ENCODE results near the gene FN1.

FN1 gene

GRCh38 chr2:215441560-215442400 lies 5.9 kb upstream of the FN1 start:
- DNase-seq = no peak

DNA sequence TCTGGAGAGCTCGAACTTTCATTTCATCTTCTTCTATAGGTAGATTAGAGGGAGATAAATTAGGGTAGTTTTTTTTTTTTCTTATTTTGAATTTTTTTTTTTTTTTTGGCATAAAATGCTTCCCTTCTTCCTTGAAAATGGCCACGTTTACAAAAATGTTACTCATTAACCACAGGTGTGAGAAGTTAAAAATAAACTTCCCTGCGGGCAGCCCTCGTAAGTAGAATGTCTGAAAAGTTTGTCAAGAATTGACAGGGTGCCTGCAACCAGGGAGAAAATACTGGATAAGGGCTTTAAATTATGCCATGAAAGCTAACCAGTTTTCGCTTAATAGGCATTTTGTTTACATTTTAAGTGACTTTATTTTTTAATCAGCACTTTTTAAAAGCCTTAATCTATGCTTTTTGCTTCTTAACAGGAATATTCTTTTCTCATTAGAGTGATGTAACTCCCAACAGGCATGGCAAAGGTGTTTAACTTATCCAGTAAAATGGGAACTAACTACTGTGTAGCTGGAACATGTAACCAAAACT lies 4.2 kb upstream of the FN1 start:
- DNase-seq = no peak

DNA sequence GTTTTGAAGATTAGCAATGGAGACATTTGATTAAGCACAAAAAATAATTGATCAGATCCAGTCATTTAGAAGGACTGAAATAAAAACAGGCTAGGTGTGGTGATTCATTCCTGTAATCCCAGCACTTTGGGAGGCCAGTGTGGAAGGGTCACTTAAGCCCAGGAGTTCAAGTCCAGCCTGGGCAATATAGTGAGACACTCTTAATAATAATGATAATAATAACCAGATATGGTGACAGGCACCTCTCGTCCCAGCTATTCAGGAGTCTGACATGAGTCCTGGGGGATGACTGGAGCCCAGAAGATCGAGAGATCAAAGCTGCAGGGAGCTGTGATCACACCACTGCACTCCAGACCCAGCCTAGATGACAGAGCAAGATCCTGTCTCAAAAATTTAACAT lies 3.5 kb upstream of the FN1 start:
- DNase-seq = no peak

DNA sequence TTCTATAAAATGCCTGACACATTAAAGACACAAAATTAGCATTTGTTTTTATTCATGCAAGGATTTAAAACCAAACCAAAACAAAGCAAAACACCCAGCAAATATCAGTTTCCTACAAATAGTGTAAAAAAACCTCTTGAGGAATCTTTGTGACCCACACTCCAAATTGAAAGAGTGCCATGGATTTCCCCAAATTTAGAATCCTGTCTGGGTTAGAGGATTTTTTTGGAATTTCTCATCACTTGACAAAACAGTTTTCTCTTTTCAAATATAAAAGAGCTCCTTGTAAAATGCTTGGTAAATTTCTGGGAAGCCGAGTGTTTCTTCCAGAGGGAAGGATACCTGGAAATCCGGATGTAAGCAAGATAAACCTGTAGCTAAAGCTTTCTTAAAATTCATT lies 1.7 kb upstream of the FN1 start:
- no peak for DNase-seq

GRCh38 chr2:215436705-215437565 lies 1.1 kb upstream of the FN1 start:
- peak in 2 of 6 experiments; percentile 1 to 36 for DNase-seq

DNA sequence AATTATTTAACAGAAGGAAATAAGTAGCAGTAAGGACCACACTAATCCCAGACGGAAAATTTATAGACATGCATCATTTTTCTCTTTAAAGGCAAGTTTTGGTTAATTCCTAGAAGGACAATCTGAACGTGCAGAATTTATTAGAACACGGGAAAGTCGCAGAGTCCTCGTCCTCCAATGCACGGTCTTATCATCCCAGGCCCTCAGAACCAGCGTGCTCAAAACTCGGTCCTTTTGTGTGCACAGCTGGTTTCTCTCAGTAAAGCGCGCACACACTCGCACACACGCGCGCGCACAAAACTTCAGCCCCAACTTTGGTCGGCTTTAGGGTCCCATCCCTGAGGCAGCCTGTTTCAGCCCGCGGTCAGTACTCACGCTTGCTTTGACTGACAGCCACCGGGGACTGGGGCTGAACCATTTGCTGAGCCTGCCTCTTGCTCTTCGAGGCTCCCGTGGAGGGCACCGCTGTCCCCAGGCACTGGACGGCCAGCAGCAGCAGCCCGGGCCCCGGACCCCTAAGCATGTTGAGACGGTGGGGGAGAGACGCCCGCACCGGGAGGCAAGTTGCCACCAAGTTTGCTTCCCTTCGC lies 493 bp downstream of the FN1 start:
- peak in 2 of 6 experiments; percentile 0 to 21 for DNase-seq

GRCh38 chr2:215434447-215435279 lies 1.2 kb downstream of the FN1 start:
- DNase-seq = no peak

DNA sequence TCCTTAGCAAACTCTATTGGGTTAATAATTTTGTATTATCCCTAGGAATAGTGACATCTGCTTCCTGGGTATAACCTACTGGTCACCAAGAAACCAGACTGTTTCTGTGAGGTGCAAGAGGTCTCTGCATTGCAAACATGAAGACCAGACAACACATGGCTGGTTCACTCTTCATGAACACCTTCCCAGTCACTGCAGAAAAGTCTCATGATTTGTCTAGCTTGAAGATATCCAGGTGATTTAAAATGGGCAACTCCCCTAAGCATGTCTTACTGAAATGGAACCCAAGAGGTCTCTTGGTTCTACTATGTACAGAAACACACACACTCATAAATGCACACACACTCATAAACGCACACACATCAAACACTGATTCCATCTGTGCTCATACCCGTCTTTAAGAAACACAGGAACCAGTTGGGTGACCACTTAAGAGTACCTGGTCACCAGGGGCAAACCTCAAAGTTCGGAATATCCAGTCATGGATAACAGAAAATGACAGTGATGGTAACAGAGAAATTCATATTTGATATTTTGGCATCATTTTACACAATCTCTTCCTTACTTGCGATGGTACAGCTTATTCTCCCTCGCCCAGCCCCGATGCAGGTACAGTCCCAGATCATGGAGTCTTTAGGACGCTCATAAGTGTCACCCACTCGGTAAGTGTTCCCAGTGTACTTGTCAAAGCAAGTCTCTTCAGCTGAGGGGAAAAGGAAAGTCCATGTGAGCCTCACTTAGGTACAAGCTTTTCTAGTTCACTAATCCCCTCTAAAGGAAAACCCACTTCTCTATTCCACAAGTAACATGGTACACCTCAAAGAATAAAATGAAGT lies 2.9 kb downstream of the FN1 start:
- no peak for DNase-seq

- no peak for DNase-seq
Measured at GRCh38 chr2:215431778-215432758, 3.8 kb downstream of the FN1 start.

DNA sequence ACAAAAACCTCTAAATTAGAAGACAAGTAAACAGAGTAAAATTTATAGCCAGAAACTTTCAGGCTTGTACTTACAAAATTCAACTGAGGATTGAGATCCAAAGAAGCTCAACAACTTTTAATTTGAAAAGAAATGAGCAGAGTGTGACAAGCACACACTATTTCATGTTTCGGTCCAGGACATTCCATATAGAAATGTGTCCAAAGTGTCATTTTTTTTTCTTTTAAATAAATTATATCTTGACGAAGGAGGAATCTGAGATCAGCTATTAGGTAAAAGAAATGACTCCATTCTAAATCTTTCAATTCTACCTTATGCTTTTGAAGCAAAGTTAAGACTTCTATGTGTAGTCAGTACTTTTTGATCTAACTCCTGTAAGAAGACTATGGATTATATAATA lies 4.6 kb downstream of the FN1 start:
- DNase-seq = no peak

DNA sequence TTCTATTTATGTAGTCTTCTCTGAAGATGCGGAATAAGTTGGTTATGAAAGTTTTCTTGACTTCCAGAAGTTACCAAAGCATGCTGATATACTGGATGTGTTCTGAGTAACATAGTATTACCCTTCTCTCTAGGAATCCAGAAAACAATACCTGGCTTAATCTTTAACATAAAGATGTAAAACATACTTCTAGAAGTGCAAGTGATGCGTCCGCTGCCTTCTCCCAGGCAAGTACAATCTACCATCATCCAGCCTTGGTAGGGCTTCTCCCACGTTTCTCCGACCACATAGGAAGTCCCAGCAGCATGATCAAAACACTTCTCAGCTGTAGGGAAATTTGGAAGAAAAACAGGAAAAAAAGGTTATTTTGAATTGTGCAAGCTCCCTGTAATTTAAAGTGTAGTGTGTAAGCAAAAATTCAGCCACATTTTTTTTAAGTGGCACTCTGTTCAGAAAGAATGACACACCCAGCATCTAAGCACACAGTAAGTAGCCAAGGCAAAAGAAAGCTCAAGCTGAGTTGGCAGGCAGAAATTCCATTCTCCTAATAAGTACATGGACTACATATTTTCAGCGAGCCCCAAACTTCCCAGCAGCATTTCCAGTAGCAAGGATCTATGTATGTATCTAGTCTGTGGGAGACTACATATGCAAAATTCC lies 5.2 kb downstream of the FN1 start:
- no peak for DNase-seq

DNA sequence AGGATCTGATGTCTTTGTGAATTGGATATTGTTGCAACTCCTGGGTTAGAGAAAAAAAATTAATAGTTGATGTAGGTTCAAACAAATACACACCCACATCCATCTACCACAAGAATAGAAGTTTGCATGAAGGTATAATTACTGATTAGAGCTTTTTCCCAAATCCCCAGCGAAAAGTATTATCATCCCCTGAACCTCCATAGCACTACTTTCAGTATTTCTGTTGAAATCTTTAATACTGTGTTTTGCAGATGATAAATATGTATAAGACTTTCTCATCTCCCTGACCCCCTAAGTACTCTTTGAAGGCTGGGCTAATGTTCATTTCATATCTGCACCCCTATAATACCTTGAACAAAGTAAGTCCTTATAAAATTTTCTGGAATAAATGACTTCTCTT lies 6.4 kb downstream of the FN1 start:
- DNase-seq = no peak

DNA sequence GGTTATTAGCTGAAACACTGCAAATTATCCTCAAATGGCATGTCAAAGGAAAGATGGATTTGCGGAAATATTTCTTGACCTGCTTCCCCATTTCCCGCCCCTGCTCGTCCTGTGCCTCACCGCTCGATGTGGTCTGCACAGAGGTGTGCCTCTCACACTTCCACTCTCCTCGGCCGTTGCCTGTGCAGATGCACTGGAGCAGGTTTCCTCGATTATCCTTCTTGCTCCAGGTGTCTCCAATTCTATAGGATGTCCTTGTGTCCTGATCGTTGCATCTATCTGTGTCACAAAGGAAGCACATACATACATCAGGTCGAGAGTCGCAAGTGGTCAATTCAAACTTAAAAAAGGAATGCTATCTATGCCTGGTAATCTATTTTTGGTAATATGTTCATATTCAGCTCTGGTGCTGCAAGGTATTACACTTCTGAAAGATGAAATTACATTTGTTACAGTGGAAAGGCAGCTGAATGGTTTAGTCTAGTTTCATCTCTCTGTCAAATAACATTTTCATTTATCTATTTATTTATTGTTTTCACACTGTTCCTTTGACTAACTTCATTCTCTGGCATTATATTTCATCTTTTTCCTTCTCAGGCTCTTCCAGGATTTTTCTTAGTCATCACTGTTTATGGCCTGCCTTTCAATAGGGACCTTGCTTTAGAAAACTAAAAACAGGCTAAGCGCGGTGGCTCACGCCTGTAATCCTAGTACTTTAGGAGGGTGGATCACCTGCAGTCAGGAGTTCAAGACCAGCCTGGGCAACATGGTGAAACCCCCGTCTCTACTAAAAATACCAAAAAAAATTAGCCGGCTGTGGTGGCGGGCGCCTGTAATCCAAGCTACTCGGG lies 7.6 kb downstream of the FN1 start:
- DNase-seq = no peak

GRCh38 chr2:215427585-215427984 lies 8.3 kb downstream of the FN1 start:
- DNase-seq = no peak

DNA sequence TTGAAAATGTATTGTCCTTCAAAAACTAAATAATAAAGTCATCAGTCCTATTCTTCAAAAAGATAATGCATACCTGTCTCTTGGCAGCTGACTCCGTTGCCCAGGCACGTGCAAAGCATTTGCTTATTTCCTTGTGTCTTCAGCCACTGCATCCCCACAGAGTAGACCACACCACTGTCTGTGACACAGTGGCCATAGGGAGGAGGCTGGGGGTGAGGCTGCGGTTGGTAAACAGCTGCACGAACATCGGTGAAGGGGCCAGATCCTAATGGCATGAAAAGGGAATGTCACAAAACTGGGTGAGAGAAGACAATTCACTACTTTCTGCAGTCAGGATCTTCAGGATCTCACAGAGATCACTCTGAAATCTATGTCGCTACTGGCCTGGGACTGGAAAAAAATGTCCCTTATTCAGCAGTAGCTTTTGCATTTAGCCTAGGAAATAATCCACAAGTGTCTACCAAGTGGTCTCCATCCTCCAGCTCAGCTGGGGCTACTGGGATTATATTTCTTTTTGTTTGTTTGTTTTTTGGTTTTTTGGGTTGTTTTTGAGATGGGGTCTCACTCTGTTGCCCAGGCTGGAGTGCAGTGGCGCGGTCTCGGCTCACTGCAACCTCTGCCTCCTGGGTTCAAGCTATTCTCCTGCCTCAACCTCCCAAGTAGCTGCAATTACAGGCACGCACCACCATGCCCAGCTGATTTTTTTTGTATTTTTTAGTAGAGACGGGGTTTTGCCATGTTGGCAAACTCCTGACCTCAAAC lies 10.7 kb downstream of the FN1 start:
- DNase-seq = no peak

GRCh38 chr2:215423928-215424540 lies 11.8 kb downstream of the FN1 start:
- no peak for DNase-seq

GRCh38 chr2:215423234-215423633 lies 12.6 kb downstream of the FN1 start:
- DNase-seq = no peak
